ENCODE data around the gene LRRTM4. TPM values are rescaled to one million over a fixed set of nuclear protein-coding genes. Genes with fewer than 3 reads are reported as not detected.

Gene LRRTM4
- total RNA-seq, 1 experiment from 2014 or later = 12.0 TPM

DNA sequence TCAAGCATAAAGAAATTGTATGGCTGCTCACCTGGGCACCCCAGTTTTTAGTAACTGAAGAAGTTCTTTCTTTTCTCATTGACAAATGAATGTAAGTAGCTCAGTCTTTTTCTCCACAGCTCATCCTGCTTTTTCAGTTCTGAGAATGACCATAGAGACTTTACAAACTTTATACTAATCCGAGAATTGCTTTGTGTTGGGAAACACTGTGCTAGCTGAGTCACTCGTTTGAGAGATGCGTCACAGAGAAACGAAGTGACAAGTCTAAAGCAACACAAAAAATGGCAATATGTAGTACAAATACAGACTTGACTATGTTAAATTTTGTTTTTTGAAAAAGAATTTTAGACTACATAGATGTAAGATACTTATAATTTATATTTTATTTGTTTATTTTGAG lies 9.0 kb downstream of the LRRTM4 start:
- Histone ChIP-seq H2AFZ (ENCODE audit: low read length) (no peak overlapping the region), H3K79me1 (ENCODE audit: insufficient read depth, low read depth, low read length, poor library complexity, severe bottlenecking) (no peaks in the 10 kb centered on the region), H3K23me2 (ENCODE audit: insufficient read length, low read depth, low read length, poor library complexity, severe bottlenecking) (no peaks in the 10 kb centered on the region), H3K18ac (ENCODE audit: insufficient read length, low read depth, low read length) (no peak overlapping the region), H3K4me2 (ENCODE audit: insufficient read depth, insufficient read length, low read length) (no peak overlapping the region), H3K27me3 (ENCODE audit: insufficient read depth, low read length) (no peaks in the 10 kb centered on the region), H2BK12ac (ENCODE audit: insufficient read length, low read depth, low read length) (no peak overlapping the region), H3K14ac (ENCODE audit: insufficient read depth, low read length) (no peak overlapping the region), H3K27ac (ENCODE audit: insufficient read length, low read depth, low read length) (no peak overlapping the region), H4K91ac (ENCODE audit: insufficient read length, low read depth, low read length) (no peak overlapping the region), H3K56ac (ENCODE audit: insufficient read length, low read depth, low read length) (no peak overlapping the region), H3K4ac (ENCODE audit: low read depth, low read length) (no peak overlapping the region), H3K79me2 (ENCODE audit: insufficient read depth, low read length) (no peaks in the 10 kb centered on the region; the same call in 1 of the 2 replicates), H3K9me3 (ENCODE audit: control insufficient read depth, low read depth, low read length) (no peaks in the 10 kb centered on the region), H2BK15ac (ENCODE audit: low read depth, low read length) (no peak overlapping the region), H4K5ac (ENCODE audit: insufficient read length, low read depth, low read length) (no peak overlapping the region), H2AK5ac (ENCODE audit: insufficient read length, low read length) (no peak overlapping the region), H2BK120ac (ENCODE audit: low read depth, low read length, poor library complexity, severe bottlenecking) (no peak overlapping the region), H4K8ac (replicated peaks; ENCODE audit: insufficient read length, low read depth, low read length) (no peak overlapping the region), H3T11ph (ENCODE audit: low read length) (no peak overlapping the region), H3K9ac (ENCODE audit: extremely low read depth, insufficient read length, low read length) (no peak overlapping the region), H3K23ac (ENCODE audit: insufficient read length, low read depth, low read length) (no peak overlapping the region), H2BK5ac (ENCODE audit: insufficient read length, low read length) (no peak overlapping the region), H2BK20ac (ENCODE audit: low read depth, low read length, poor library complexity, severe bottlenecking) (no peak overlapping the region), H3K4me1 (ENCODE audit: insufficient read depth, low read length) (peaks cover 3% of the 10 kb centered on the region; the same call in 1 of the 2 replicates), H4K20me1 (ENCODE audit: control insufficient read depth, insufficient read depth, insufficient read length) (no peaks in the 10 kb centered on the region)
- Mint-ChIP-seq H3K9me3 (peaks cover 0 to 4% of the 10 kb centered on the region in 2 experiments; a peak in 2 of 5 replicates), H3K27ac (no peak overlapping the region; a peak in 1 of 7 replicates), H3K4me3 (no peak overlapping the region), H3K36me3 (ENCODE audit: insufficient read depth in 1 of 3, low read depth in 3 of 3) (peaks cover 2 to 10% (median 10%) of the 10 kb centered on the region in 3 experiments), H3K27me3 (ENCODE audit: low read depth) (no peaks in the 10 kb centered on the region), H3K4me1 (peaks cover 19 to 26% of the 10 kb centered on the region in 2 experiments)
- TF ChIP-seq, protein P1, sequence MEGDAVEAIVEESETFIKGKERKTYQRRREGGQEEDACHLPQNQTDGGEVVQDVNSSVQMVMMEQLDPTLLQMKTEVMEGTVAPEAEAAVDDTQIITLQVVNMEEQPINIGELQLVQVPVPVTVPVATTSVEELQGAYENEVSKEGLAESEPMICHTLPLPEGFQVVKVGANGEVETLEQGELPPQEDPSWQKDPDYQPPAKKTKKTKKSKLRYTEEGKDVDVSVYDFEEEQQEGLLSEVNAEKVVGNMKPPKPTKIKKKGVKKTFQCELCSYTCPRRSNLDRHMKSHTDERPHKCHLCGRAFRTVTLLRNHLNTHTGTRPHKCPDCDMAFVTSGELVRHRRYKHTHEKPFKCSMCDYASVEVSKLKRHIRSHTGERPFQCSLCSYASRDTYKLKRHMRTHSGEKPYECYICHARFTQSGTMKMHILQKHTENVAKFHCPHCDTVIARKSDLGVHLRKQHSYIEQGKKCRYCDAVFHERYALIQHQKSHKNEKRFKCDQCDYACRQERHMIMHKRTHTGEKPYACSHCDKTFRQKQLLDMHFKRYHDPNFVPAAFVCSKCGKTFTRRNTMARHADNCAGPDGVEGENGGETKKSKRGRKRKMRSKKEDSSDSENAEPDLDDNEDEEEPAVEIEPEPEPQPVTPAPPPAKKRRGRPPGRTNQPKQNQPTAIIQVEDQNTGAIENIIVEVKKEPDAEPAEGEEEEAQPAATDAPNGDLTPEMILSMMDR (conservative IDR thresholded peaks at IDR 0.05) = no peak
- no peak for DNase-seq
- no CpG with 5 or more reads among the region's 4 CpGs for WGBS (ENCODE audit: extremely low coverage, insufficient read length, low lambda C conversion rate)
